ENCODE data around the gene SCN4A. TPM values are rescaled to one million over a fixed set of nuclear protein-coding genes. Genes with fewer than 3 reads are reported as not detected.
"Not testable (repeated sequence)": the region's sequence is repeated elsewhere in the genome, so short reads cannot be mapped to it uniquely, and the experiment has no call there.

The SCN4A gene
- total RNA-seq = 0.49 and 0.78 TPM in 2 replicates

GRCh38 chr17:63972796-63973195 lies at the start of gene SCN4A:
TSS of gene SCN4A (minus strand) at chr17:63972918. CDS start at chr17:63972841, 77 bp downstream.
- DNase-seq (no peak), ATAC-seq (ENCODE audit: low read depth) (no peak)
- CTCF ChIA-PET = no interaction called here
- H3K27me3 Mint-ChIP-seq = peaks cover 24% of the 10 kb centered on the region
- H3K9me3 Mint-ChIP-seq = no peaks in the 10 kb centered on the region
- H3K27ac Mint-ChIP-seq = no peak within 1 kb of the TSS
- H3K4me1 Mint-ChIP-seq = peaks cover 4% of the 10 kb centered on the region
- H3K36me3 Mint-ChIP-seq (ENCODE audit: low read depth) = no peaks in the 10 kb centered on the region
- intact Hi-C loops (cut with micrococcal nuclease) = loop anchor here (2.0 kb wide), 1 partner anchor 18 kb away; no protein-coding TSS in a partner anchor
- POLR2A ChIA-PET = interaction anchor here (1.3 kb wide), 1 partner anchor 18 kb away, joined by 3 read pairs; no protein-coding TSS in a partner anchor
- TF ChIP-seq CTCF (IDR thresholded peaks at IDR 0.05) = no peak
- H3K4me3 Mint-ChIP-seq = no peak within 1 kb of the TSS

GRCh38 chr17:64020056-64020766 lies 47.5 kb upstream of the SCN4A start, which contains the start of gene ICAM2:
TSS of gene ICAM2 (minus strand) at chr17:64020633. CDS start at chr17:64006691, 13,942 bp downstream.
- intact Hi-C loops (cut with micrococcal nuclease) = loop anchor here (1.0 to 2.0 kb wide), 6 partner anchors 21 to 486 kb away; partner anchors contain the start of genes CCDC47, CEP95, DDX5 and PRR29
- peaks cover 11% of the 10 kb centered on the region for H3K36me3 Mint-ChIP-seq (ENCODE audit: low read depth)
- CTCF ChIA-PET = interaction anchor here (0.9 to 4.4 kb wide), 14 partner anchors 9 to 115 kb away, joined by 3 to 26 read pairs (median 7); partner anchors contain the start of genes CD79B, CSHL1 and GH1
- peak within 1 kb of the TSS; percentile 97 for H3K4me3 Mint-ChIP-seq
- no peak for TF ChIP-seq CTCF (IDR thresholded peaks at IDR 0.05)
- H3K4me1 Mint-ChIP-seq = peaks cover 81% of the 10 kb centered on the region
- H3K27me3 Mint-ChIP-seq = no peaks in the 10 kb centered on the region
- POLR2A ChIA-PET = interaction anchor here (0.6 to 5.8 kb wide), 37 partner anchors 9 to 486 kb away, joined by 3 to 54 read pairs (median 5); partner anchors contain the start of genes CCDC47, CD79B, CEP95 and CSHL1
- H3K9me3 Mint-ChIP-seq = no peaks in the 10 kb centered on the region
- DNase-seq = peak; percentile 69
- peak within 1 kb of the TSS; percentile 99 for H3K27ac Mint-ChIP-seq
- peak; percentile 78 for ATAC-seq (ENCODE audit: low read depth)

- ChIA-PET POLR2A (interaction anchor here (0.7 to 5.8 kb wide), 28 partner anchors 9 to 486 kb away, joined by 3 to 54 read pairs (median 8); partner anchors contain the start of genes CCDC47, CD79B, CEP95 and DDX42), CTCF (interaction anchor here (1.0 to 4.4 kb wide), 12 partner anchors 9 to 115 kb away, joined by 3 to 26 read pairs (median 8); partner anchors contain the start of genes CD79B, CSHL1 and GH1)
- peaks cover 13% of the 10 kb centered on the region for H3K36me3 Mint-ChIP-seq (ENCODE audit: low read depth)
- peak overlapping the region; percentile 99 for H3K27ac Mint-ChIP-seq
- H3K27me3 Mint-ChIP-seq; intact Hi-C loops (cut with micrococcal nuclease); DNase-seq; H3K9me3 Mint-ChIP-seq: not testable (repeated sequence)
- H3K4me1 Mint-ChIP-seq = peaks cover 84% of the 10 kb centered on the region
- H3K4me3 Mint-ChIP-seq = peak overlapping the region; percentile 97
- ATAC-seq (ENCODE audit: low read depth) = peak; percentile 8
Observed at GRCh38 chr17:64019551-64019961, 46.8 kb upstream of the SCN4A start.

- POLR2A ChIA-PET = interaction anchor here (0.6 to 5.8 kb wide), 2 partner anchors 80 to 129 kb away, joined by 3 to 54 read pairs; no protein-coding TSS in a partner anchor
Observed at GRCh38 chr17:64017381-64017980, 44.8 kb upstream of the SCN4A start.

More at GRCh38 chr17:64017381-64017980, 44.8 kb upstream of the SCN4A start:
- Mint-ChIP-seq H3K27ac (peak overlapping the region; percentile 73), H3K27me3 (no peaks in the 10 kb centered on the region), H3K36me3 (ENCODE audit: low read depth) (peaks cover 13% of the 10 kb centered on the region), H3K4me1 (peaks cover 88% of the 10 kb centered on the region), H3K4me3 (peak overlapping the region; percentile 65), H3K9me3 (no peaks in the 10 kb centered on the region)
- no peak for ATAC-seq (ENCODE audit: low read depth)
- TF ChIP-seq CTCF (IDR thresholded peaks at IDR 0.05) = no peak
- no peak for DNase-seq
- intact Hi-C loops (cut with micrococcal nuclease) = loop anchor here (2.0 kb wide), 1 partner anchor 27 kb away; no protein-coding TSS in a partner anchor
- CTCF ChIA-PET = interaction anchor here (1.0 to 3.5 kb wide), 10 partner anchors 10 to 116 kb away, joined by 3 to 52 read pairs (median 4); partner anchors contain the start of gene GH1
